Measurements from ENCODE around the gene LIF.

LIF gene

GRCh38 chr22:30253205-30253852 lies 6.8 kb upstream of the LIF start (continued):
- TF ChIP-seq PRDM2 (tag by site-specific recombination; IDR thresholded peaks at IDR 0.05; ENCODE audit: borderline replicate concordance), result 0 out of 2 replicates have a peak, but pooled peaks have one; percentile 5
- TF ChIP-seq ZNF518A (tag by site-specific recombination; conservative IDR thresholded peaks at IDR 0.05; ENCODE audit: low read depth), result no peak
- peak; percentile 45; the same call in 1 of the 2 replicates for TF ChIP-seq KLF17 (tag by site-specific recombination; IDR thresholded peaks at IDR 0.05)
- 0 out of 2 replicates have a peak, but pooled peaks have one; percentile 26 for TF ChIP-seq ZEB2 (tag by site-specific recombination; IDR thresholded peaks at IDR 0.05)
- 0 out of 2 replicates have a peak, but pooled peaks have one; percentile 40 for TF ChIP-seq ZNF366 (tag by site-specific recombination; conservative IDR thresholded peaks at IDR 0.05)
- TF ChIP-seq ZNF48 (tag by site-specific recombination; IDR thresholded peaks at IDR 0.05), result no peak
- TF ChIP-seq PRDM10 (tag by site-specific recombination; IDR thresholded peaks at IDR 0.05), result peak; percentile 21; the same call in 1 of the 2 replicates
- peak; percentile 23; the same call in 1 of the 2 replicates for TF ChIP-seq ZFHX2 (tag by site-specific recombination; conservative IDR thresholded peaks at IDR 0.05)
- TF ChIP-seq ZNF692 (tag by site-specific recombination; IDR thresholded peaks at IDR 0.05), result no peak

All from HEK293 (cell line).